NCI-H526 treated with DMSO at 0.1 percent for 48 hours (cell line): ENCODE data around the gene FAM162A.
A peak's percentile ranks its signal among the peaks of the same experiment; 100 is the strongest.
"Not testable (repeated sequence)": the region's sequence is repeated elsewhere in the genome, so short reads cannot be mapped to it uniquely, and the experiment has no call there.

Experiments
- DNase-seq: peaks from one replicate; lab custom pipeline; 2025; lab: John Stamatoyannopoulos, UW

Gene FAM162A

GRCh38 chr3:122383771-122384697 is at the start of gene FAM162A:
TSS of gene FAM162A (plus strand) at chr3:122384182. CDS start at chr3:122384266, 84 bp downstream.
- peak; percentile 95 for DNase-seq

GRCh38 chr3:122342803-122343202 is 41.2 kb upstream of the FAM162A start:
- no peak for DNase-seq

GRCh38 chr3:122343654-122344053 is 40.3 kb upstream of the FAM162A start:
- no peak for DNase-seq

GRCh38 chr3:122349171-122349570 is 34.8 kb upstream of the FAM162A start:
- no peak for DNase-seq

- DNase-seq = no peak
These were observed 33.1 kb upstream of the FAM162A start for GRCh38 chr3:122350814-122351418.

GRCh38 chr3:122351612-122352011 is 32.4 kb upstream of the FAM162A start:
- no peak for DNase-seq

GRCh38 chr3:122353215-122353614 is 30.8 kb upstream of the FAM162A start:
- no peak for DNase-seq

- DNase-seq = no peak
These were observed 30.0 kb upstream of the FAM162A start for GRCh38 chr3:122353893-122354401.

- DNase-seq = no peak
These were observed 28.4 kb upstream of the FAM162A start for GRCh38 chr3:122355612-122356011.

- no peak for DNase-seq
These were observed 27.6 kb upstream of the FAM162A start for GRCh38 chr3:122356402-122356801.

GRCh38 chr3:122357828-122358702 is 25.9 kb upstream of the FAM162A start:
- no peak for DNase-seq

GRCh38 chr3:122358703-122359032 is 25.3 kb upstream of the FAM162A start:
- no peak for DNase-seq

- DNase-seq = no peak
These were observed 22.0 kb upstream of the FAM162A start for GRCh38 chr3:122362026-122362425.

GRCh38 chr3:122364490-122364889 is 19.5 kb upstream of the FAM162A start:
- no peak for DNase-seq

- DNase-seq = no peak
These were observed 18.9 kb upstream of the FAM162A start for GRCh38 chr3:122365073-122365472.

GRCh38 chr3:122365582-122366378 is 18.2 kb upstream of the FAM162A start:
- DNase-seq = not testable (repeated sequence)

GRCh38 chr3:122366379-122366749 is 17.6 kb upstream of the FAM162A start:
- no peak for DNase-seq

- DNase-seq = no peak
These were observed 9.9 kb upstream of the FAM162A start for GRCh38 chr3:122374034-122374433.

- no peak for DNase-seq
These were observed 6.0 kb upstream of the FAM162A start for GRCh38 chr3:122377975-122378374.

GRCh38 chr3:122382888-122383666 is 905 bp upstream of the FAM162A start, which contains the start of gene MIX23:
TSS of gene MIX23 (minus strand) at chr3:122383231. CDS start at chr3:122383224, 7 bp downstream.
- peak; percentile 89 for DNase-seq

- DNase-seq = no peak
These were observed 3.7 kb downstream of the FAM162A start for GRCh38 chr3:122387709-122388108.
